Sigmoid colon (tissue), 7 donors: ENCODE data around the gene DLX1. TPM values are rescaled to one million over a fixed set of nuclear protein-coding genes. Genes with fewer than 3 reads are reported as not detected.
"Not testable (repeated sequence)": the region's sequence is repeated elsewhere in the genome, so short reads cannot be mapped to it uniquely, and the experiment has no call there.

ENCODE experiments used
- DNase-seq: peaks from one replicate; pipeline ENCODE4 v3.0.0-alpha.2; 2019
- H3K27ac ChIP-seq, 4 donors: fragments of 200-600 bp; sonication (generic); one replicate each; pipeline ENCODE4 v1.5.1; 2016 to 2019; ENCODE audit warnings: mild to moderate bottlenecking in 1 of 4
- H3K27me3 ChIP-seq, 3 donors: fragments of 200-600 bp; sonication (generic); one replicate each; pipeline ENCODE4 v1.5.1; 2019; ENCODE audit warnings: mild to moderate bottlenecking in 1 of 3
- H3K36me3 ChIP-seq, 4 donors: fragments of 200-600 bp; sonication (generic); one replicate each; pipeline ENCODE4 v1.5.1; 2016 to 2019
- H3K4me1 ChIP-seq, 4 donors: fragments of 200-600 bp; sonication (generic); one replicate each; pipeline ENCODE4 v1.5.1; 2017 to 2019
- H3K4me3 ChIP-seq, 4 donors: fragments of 200-600 bp; sonication (generic); one replicate each; pipeline ENCODE4 v1.5.1; 2017 to 2019; ENCODE audit warnings: mild to moderate bottlenecking in 2 of 4, moderate library complexity in 1 of 4
- H3K9me3 ChIP-seq, 4 donors: fragments of 200-600 bp in 3 of 4; sonication (generic) in 3 of 4; one replicate each; pipeline versions ENCODE4 v1.5.1 to v1.6.1; 2013 to 2019
- CTCF ChIP-seq, 4 experiments: fragments of 450-650 bp in 3 of 4; fragments of 200-600 bp in 1 of 4; IDR thresholded peaks; one replicate each; pipeline ENCODE4 v1.5.1; 2016 to 2019; ENCODE audit warnings: antibody characterized with exemption in 4 of 4, mild to moderate bottlenecking in 3 of 4, moderate library complexity in 2 of 4
- EP300 ChIP-seq, 4 donors: sonication (generic); formaldehyde crosslinking; IDR thresholded peaks; one replicate each; pipeline ENCODE4 v1.6.1; 2017; ENCODE audit warnings: antibody characterized with exemption in 4 of 4
- POLR2A ChIP-seq, 2 donors: fragments of 450-650 bp; IDR thresholded peaks; one replicate each; pipeline ENCODE4 v1.6.1; 2016; ENCODE audit warnings: antibody characterized with exemption in 2 of 2, mild to moderate bottlenecking in 2 of 2, moderate library complexity in 2 of 2
- POLR2AphosphoS5 ChIP-seq, 4 donors: sonication (generic); formaldehyde crosslinking; IDR thresholded peaks; one replicate each; pipeline ENCODE4 v1.6.1; 2017; ENCODE audit warnings: antibody characterized with exemption in 4 of 4
- WGBS, 2 donors: extraction: QIAGEN DNeasy Blood & Tissue Kit; methylation state at CpG; one replicate each; pipeline ENCODE4 v1.1.7; 2013; 5-methylcytosine and 5-hydroxymethylcytosine counted together
- intact Hi-C: fragments of 100-400 bp; cut with DNase I; formaldehyde crosslinking; loops from one replicate; pipeline ENCODE4 v1.15.1; 2023
- polyA plus RNA-seq, 3 donors: library from polyadenylated mRNA; stranded (reverse); fragments of 200-250 nt; gene quantifications; one replicate each; pipeline ENCODE4 v1.2.3, GENCODE V29; 2013
- total RNA-seq, 4 donors: library from RNA; depleted of rRNA; stranded (reverse); fragments of >200 nt; gene quantifications; one replicate each; pipeline ENCODE4 v1.1.0, GENCODE V29; 2016
- donor health status: healthy with polysubstance abuse.
- donor health status: Bipolar disorder and iron deficiency.
- donor health status: healthy.

The DLX1 gene
- total and polyA plus RNA-seq, 7 donors: 0.22 to 1.1 (median 0.49) TPM; not detected in 2

- H3K9me3 ChIP-seq: no peaks in the 10 kb centered on the region
- no peak overlapping the region for H3K4me3 ChIP-seq
- H3K4me1 ChIP-seq: peaks cover 0 to 23% (median 20%) of the 10 kb centered on the region in 4 donors
- DNase-seq: no peak
- TF ChIP-seq CTCF (IDR thresholded peaks at IDR 0.05): no peak
- no peak for TF ChIP-seq EP300 (IDR thresholded peaks at IDR 0.05)
- H3K27me3 ChIP-seq: peaks cover 40 to 79% (median 61%) of the 10 kb centered on the region in 3 donors
- H3K27ac ChIP-seq: no peak overlapping the region
- intact Hi-C loops: loop anchor here (5.0 kb wide), 1 partner anchor 516 kb away; no protein-coding TSS in a partner anchor
- WGBS, 2 donors: 41 to 75% methylated on average over 8 of the region's 8 CpGs
- H3K36me3 ChIP-seq: no peaks in the 10 kb centered on the region
Observed at GRCh38 chr2:172108587-172108930, 23.3 kb downstream of the DLX1 start.

GRCh38 chr2:172109256-172109987, 24.1 kb downstream of the DLX1 start:
- Histone ChIP-seq H3K4me1 (peaks cover 0 to 23% (median 19%) of the 10 kb centered on the region in 4 donors), H3K36me3 (no peaks in the 10 kb centered on the region), H3K4me3 (no peak overlapping the region), H3K27ac (no peak overlapping the region), H3K9me3 (no peaks in the 10 kb centered on the region), H3K27me3 (peaks cover 34 to 78% (median 53%) of the 10 kb centered on the region in 3 donors)
- no peak for DNase-seq
- TF ChIP-seq POLR2A (IDR thresholded peaks at IDR 0.05): no peak
- TF ChIP-seq CTCF (IDR thresholded peaks at IDR 0.05): no peak
- TF ChIP-seq POLR2AphosphoS5 (IDR thresholded peaks at IDR 0.05): no peak
- TF ChIP-seq EP300 (IDR thresholded peaks at IDR 0.05): no peak
- WGBS, 2 donors: 44 to 74% methylated on average over 29 of the region's 29 CpGs
- intact Hi-C loops: loop anchor here (5.0 kb wide), 1 partner anchor 517 kb away; no protein-coding TSS in a partner anchor

- no peaks in the 10 kb centered on the region for H3K36me3 ChIP-seq
- peaks cover 29 to 70% (median 45%) of the 10 kb centered on the region in 3 donors for H3K27me3 ChIP-seq
- H3K4me1 ChIP-seq: peaks cover 0 to 23% (median 19%) of the 10 kb centered on the region in 4 donors
- no peak overlapping the region for H3K4me3 ChIP-seq
- H3K27ac ChIP-seq: no peak overlapping the region
- intact Hi-C loops: loop anchor here (5.0 kb wide), 3 partner anchors 298 to 538 kb away; no protein-coding TSS in a partner anchor
- WGBS, 2 donors: 59 to 63% methylated on average over 31 of the region's 31 CpGs
- DNase-seq: no peak
- no peaks in the 10 kb centered on the region for H3K9me3 ChIP-seq
- no peak for TF ChIP-seq CTCF (IDR thresholded peaks at IDR 0.05)
- TF ChIP-seq POLR2AphosphoS5 (IDR thresholded peaks at IDR 0.05): no peak
- no peak for TF ChIP-seq POLR2A (IDR thresholded peaks at IDR 0.05)
- TF ChIP-seq EP300 (IDR thresholded peaks at IDR 0.05): no peak
Observed at GRCh38 chr2:172109988-172110811, 24.9 kb downstream of the DLX1 start.

GRCh38 chr2:172113617-172114016, 28.3 kb downstream of the DLX1 start:
- Histone ChIP-seq H3K4me1 (no peaks in the 10 kb centered on the region), H3K9me3 (no peaks in the 10 kb centered on the region), H3K27me3 (peaks cover 3 to 36% (median 11%) of the 10 kb centered on the region in 3 donors), H3K4me3 (no peak overlapping the region), H3K36me3 (no peaks in the 10 kb centered on the region), H3K27ac (no peak overlapping the region)
- intact Hi-C loops: loop anchor here (5.0 kb wide), 2 partner anchors 301 to 541 kb away; no protein-coding TSS in a partner anchor
- no peak for TF ChIP-seq POLR2A (IDR thresholded peaks at IDR 0.05)
- TF ChIP-seq POLR2AphosphoS5 (IDR thresholded peaks at IDR 0.05): no peak
- TF ChIP-seq EP300 (IDR thresholded peaks at IDR 0.05): no peak
- peak in 2 of 4 experiments; percentile 10 to 26 for TF ChIP-seq CTCF (IDR thresholded peaks at IDR 0.05)
- WGBS, 2 donors: 53 to 64% methylated on average over 2 of the region's 2 CpGs
- DNase-seq: no peak

GRCh38 chr2:172114176-172114575, 28.9 kb downstream of the DLX1 start:
- not testable (repeated sequence) for H3K36me3 ChIP-seq, H3K27ac ChIP-seq, DNase-seq, H3K4me1 ChIP-seq, H3K4me3 ChIP-seq, H3K9me3 ChIP-seq
- peaks cover 0 to 30% (median 5%) of the 10 kb centered on the region in 3 donors for H3K27me3 ChIP-seq
- 89 to 95% methylated on average over 6 of the region's 6 CpGs for WGBS, 2 donors
- intact Hi-C loops: loop anchor here (5.0 kb wide), 2 partner anchors 302 to 542 kb away; no protein-coding TSS in a partner anchor
